Measurements from ENCODE around the gene ASIC4. TPM values are rescaled to one million over a fixed set of nuclear protein-coding genes. Genes with fewer than 3 reads are reported as not detected.

The ASIC4 gene
- total and polyA plus RNA-seq, 2 of the 13 experiments (the other 11 are each of a cell fraction or from before 2014, with no cell fraction given), result 0.03 TPM; not detected in 1

- TF ChIP-seq ZNF747 (CRISPR knock-in tag; IDR thresholded peaks at IDR 0.05; ENCODE audit: borderline replicate concordance), result no peak
- no peak for TF ChIP-seq GMEB1 (CRISPR knock-in tag; IDR thresholded peaks at IDR 0.05; ENCODE audit: borderline replicate concordance)
- TF ChIP-seq E2F2 (CRISPR knock-in tag; IDR thresholded peaks at IDR 0.05; ENCODE audit: borderline replicate concordance), result no peak
- TF ChIP-seq CC2D1A (CRISPR knock-in tag; IDR thresholded peaks at IDR 0.05), result no peak
- no peak for TF ChIP-seq SP4 (CRISPR knock-in tag; IDR thresholded peaks at IDR 0.05)
- no peak for TF ChIP-seq ZNF644 (CRISPR knock-in tag; IDR thresholded peaks at IDR 0.05; ENCODE audit: low read depth)
- TF ChIP-seq AKNA (CRISPR knock-in tag; IDR thresholded peaks at IDR 0.05; ENCODE audit: borderline replicate concordance), result no peak
- TF ChIP-seq ZNF703 (CRISPR knock-in tag; IDR thresholded peaks at IDR 0.05; ENCODE audit: borderline replicate concordance), result 0 out of 2 replicates have a peak, but pooled peaks have one; percentile 12
- TF ChIP-seq ZNF816 (CRISPR knock-in tag; IDR thresholded peaks at IDR 0.05; ENCODE audit: borderline replicate concordance), result 0 out of 2 replicates have a peak, but pooled peaks have one; percentile 60
Measured at GRCh38 chr2:219544567-219544966, 30.3 kb downstream of the ASIC4 start (continued).

Measured in HepG2 (cell line).